Peyer's patch (tissue), 4 donors: ENCODE data around the gene MAP1B. TPM values are rescaled to one million over a fixed set of nuclear protein-coding genes. Genes with fewer than 3 reads are reported as not detected.
A peak's percentile ranks its signal among the peaks of the same experiment; 100 is the strongest.

Source experiments
- DNase-seq, 3 donors: peaks; one replicate each; pipeline ENCODE4 v3.0.0-alpha.2; 2017 to 2019
- H3K27ac ChIP-seq, 4 donors: fragments of 200-600 bp; sonication (generic); one replicate each; pipeline ENCODE4 v1.5.1; 2016 to 2019
- H3K27me3 ChIP-seq, 2 donors: fragments of 200-600 bp; sonication (generic); one replicate each; pipeline ENCODE4 v1.5.1; 2019
- H3K36me3 ChIP-seq, 3 donors: fragments of 200-600 bp; sonication (generic); one replicate each; pipeline ENCODE4 v1.5.1; 2016 to 2019
- H3K4me1 ChIP-seq, 4 donors: fragments of 200-600 bp; sonication (generic); one replicate each; pipeline ENCODE4 v1.5.1; 2016 to 2019
- H3K4me3 ChIP-seq, 4 donors: fragments of 200-600 bp; sonication (generic); 1 replicate in 3 of 4; 2 replicates in 1 of 4; pipeline ENCODE4 v1.5.1; 2016 to 2019; ENCODE audit warnings: mild to moderate bottlenecking in 1 of 4
- H3K9me3 ChIP-seq, 4 donors: fragments of 200-600 bp; sonication (generic); one replicate each; pipeline ENCODE4 v1.5.1; 2016 to 2019; ENCODE audit warnings: mild to moderate bottlenecking in 1 of 4
- POLR2A ChIP-seq, 2 donors: fragments of 450-650 bp; IDR thresholded peaks; one replicate each; pipeline ENCODE4 v1.5.1; 2017; ENCODE audit warnings: antibody characterized with exemption in 2 of 2, mild to moderate bottlenecking in 2 of 2, moderate library complexity in 2 of 2
- total RNA-seq, 4 donors: library from RNA; depleted of rRNA; stranded (reverse); fragments of >200 nt; gene quantifications; one replicate each; pipeline ENCODE4 v1.1.0, GENCODE V29; 2016
- TF ChIP-seq, protein P1 (sequence below), 6 experiments: fragments of 450-650 bp in 4 of 6; fragments of 200-600 bp in 2 of 6; sonication (generic) in 1 of 6; IDR thresholded peaks; one replicate each; pipeline ENCODE4 v1.5.1; 2017 to 2019; ENCODE audit warnings: antibody characterized with exemption in 6 of 6, mild to moderate bottlenecking in 3 of 6, moderate library complexity in 1 of 6

The MAP1B gene
- total RNA-seq, 4 donors from 2014 or later = 16.3 to 38.0 (median 25.7) TPM

DNA sequence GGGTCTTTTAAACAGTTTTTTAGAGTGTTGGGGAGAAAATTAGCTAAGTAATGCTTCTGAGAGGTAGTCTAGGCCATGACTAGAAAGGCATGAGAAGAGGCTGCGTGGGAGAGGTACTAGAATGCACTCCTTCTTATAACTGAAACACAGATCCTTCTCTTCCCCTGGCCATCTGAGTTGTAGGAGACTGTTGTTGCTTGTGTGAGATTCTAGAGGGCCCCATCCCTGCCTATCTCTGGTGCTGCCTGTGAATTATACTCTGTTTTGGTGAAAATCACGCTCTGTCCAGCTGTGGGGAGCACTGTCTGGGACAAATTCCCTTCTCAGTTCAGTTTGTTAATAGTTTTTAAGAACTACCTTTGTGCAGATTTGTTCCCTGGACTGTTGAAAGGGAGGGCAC lies 37.5 kb downstream of the MAP1B start:
- H3K27me3 ChIP-seq = no peaks in the 10 kb centered on the region
- no peak overlapping the region for H3K4me3 ChIP-seq
- H3K4me1 ChIP-seq = peaks cover 0 to 6% (median 0%) of the 10 kb centered on the region in 4 donors
- TF ChIP-seq, protein P1, sequence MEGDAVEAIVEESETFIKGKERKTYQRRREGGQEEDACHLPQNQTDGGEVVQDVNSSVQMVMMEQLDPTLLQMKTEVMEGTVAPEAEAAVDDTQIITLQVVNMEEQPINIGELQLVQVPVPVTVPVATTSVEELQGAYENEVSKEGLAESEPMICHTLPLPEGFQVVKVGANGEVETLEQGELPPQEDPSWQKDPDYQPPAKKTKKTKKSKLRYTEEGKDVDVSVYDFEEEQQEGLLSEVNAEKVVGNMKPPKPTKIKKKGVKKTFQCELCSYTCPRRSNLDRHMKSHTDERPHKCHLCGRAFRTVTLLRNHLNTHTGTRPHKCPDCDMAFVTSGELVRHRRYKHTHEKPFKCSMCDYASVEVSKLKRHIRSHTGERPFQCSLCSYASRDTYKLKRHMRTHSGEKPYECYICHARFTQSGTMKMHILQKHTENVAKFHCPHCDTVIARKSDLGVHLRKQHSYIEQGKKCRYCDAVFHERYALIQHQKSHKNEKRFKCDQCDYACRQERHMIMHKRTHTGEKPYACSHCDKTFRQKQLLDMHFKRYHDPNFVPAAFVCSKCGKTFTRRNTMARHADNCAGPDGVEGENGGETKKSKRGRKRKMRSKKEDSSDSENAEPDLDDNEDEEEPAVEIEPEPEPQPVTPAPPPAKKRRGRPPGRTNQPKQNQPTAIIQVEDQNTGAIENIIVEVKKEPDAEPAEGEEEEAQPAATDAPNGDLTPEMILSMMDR (IDR thresholded peaks at IDR 0.05) = no peak
- no peak for TF ChIP-seq POLR2A (IDR thresholded peaks at IDR 0.05)
- H3K27ac ChIP-seq = no peak overlapping the region
- H3K36me3 ChIP-seq = no peaks in the 10 kb centered on the region
- no peak for DNase-seq
- H3K9me3 ChIP-seq = no peaks in the 10 kb centered on the region

DNA sequence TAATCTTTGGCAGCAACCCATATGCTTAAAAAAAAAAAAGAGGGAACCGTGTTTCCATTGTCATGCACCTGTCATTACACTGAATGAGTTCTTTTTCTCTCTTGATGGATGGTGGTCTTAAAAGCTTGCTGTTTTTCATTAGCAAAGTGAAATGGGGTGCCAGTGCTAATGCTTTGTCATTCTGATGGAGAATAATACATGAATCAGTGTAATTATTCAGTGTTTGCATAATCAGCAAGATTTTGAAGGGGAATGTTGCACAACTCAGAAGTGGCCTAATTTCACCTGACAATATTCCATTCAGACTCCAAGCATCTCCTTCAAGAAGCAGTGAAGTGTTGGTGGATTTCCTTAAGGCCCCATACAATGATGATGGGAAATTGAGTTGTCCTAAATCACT lies 38.1 kb downstream of the MAP1B start:
- Histone ChIP-seq H3K27ac (no peak overlapping the region), H3K4me1 (peaks cover 0 to 8% (median 0%) of the 10 kb centered on the region in 4 donors)
- TF ChIP-seq, protein P1 (IDR thresholded peaks at IDR 0.05) = no peak
- TF ChIP-seq POLR2A (IDR thresholded peaks at IDR 0.05) = no peak

DNA sequence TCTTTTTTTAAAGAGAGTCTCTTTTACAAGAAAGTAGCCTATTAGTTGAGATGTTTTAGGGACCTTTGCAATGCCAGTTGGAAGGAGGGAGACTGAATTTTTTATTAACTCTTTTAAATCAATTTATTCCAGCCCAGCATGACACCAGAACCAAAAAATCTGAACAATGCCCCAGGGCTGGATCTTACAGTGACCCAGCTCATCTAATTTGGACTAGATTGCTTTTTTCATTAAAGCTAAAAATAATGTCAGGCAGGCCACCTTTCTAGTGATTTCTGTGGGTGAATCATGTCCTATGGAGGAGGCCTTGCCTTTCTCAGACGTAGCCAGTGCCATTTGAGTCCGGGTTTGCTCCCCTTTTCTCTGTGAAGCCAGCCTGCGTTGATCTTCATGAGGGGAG lies 38.8 kb downstream of the MAP1B start:
- H3K9me3 ChIP-seq = no peaks in the 10 kb centered on the region
- H3K36me3 ChIP-seq = no peaks in the 10 kb centered on the region
- DNase-seq = no peak
- TF ChIP-seq, protein P1 (IDR thresholded peaks at IDR 0.05) = no peak
- no peak for TF ChIP-seq POLR2A (IDR thresholded peaks at IDR 0.05)
- no peaks in the 10 kb centered on the region for H3K27me3 ChIP-seq
- H3K4me1 ChIP-seq = peaks cover 0 to 8% (median 0%) of the 10 kb centered on the region in 4 donors
- H3K4me3 ChIP-seq = no peak overlapping the region
- no peak overlapping the region for H3K27ac ChIP-seq

More for the DNA sequence above, 38.1 kb downstream of the MAP1B start:
- Histone ChIP-seq H3K4me3 (no peak overlapping the region), H3K36me3 (no peaks in the 10 kb centered on the region), H3K27me3 (no peaks in the 10 kb centered on the region), H3K9me3 (no peaks in the 10 kb centered on the region)
- DNase-seq = no peak

DNA sequence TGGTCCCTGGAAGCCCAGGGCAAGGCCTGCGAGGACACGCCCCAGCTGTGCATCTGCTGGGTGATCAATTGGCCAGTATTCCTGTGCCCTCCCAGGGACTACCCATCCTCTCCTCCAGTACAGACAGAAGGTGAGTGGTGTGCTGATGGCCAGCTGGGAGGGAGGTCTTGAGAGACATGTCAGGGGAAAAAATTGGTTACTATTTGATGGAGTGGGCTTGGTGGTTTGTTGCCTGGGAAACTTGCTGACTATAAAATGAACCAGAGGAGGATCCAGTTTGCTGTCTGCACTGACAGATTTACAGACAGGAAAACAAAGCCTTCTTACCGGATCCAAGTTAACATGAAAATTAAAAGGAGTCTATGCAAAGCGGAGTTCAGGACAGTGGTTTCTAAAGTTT lies 40.3 kb downstream of the MAP1B start:
- H3K4me3 ChIP-seq = no peak overlapping the region
- H3K4me1 ChIP-seq = peaks cover 0 to 5% (median 0%) of the 10 kb centered on the region in 4 donors
- H3K27ac ChIP-seq = no peak overlapping the region
- DNase-seq = no peak
- no peaks in the 10 kb centered on the region for H3K9me3 ChIP-seq
- no peaks in the 10 kb centered on the region for H3K36me3 ChIP-seq
- TF ChIP-seq POLR2A (IDR thresholded peaks at IDR 0.05) = no peak
- TF ChIP-seq, protein P1 (IDR thresholded peaks at IDR 0.05) = no peak
- no peaks in the 10 kb centered on the region for H3K27me3 ChIP-seq

DNA sequence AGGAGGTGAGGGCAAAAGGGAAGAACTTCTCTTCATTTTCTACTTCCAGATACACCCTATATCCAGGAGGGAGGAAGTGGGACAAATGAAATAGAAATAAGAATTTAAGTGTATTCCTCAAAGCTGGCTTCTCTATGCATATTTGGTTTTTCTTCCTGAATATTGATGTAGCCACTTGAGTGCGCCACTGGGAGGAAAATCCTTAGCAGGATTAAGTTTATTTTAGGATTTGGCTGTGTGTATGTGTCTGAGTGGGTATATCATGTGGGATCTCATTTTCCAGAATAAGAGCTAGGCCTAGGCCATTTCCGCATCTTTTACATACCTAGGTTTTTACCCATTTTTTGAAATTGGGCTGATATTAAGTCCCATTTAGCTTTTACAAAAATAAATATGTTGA lies 42.5 kb downstream of the MAP1B start:
- Histone ChIP-seq H3K4me3 (no peak overlapping the region), H3K27ac (peak overlapping the region in 1 of 4 donors; percentile 28), H3K27me3 (no peaks in the 10 kb centered on the region), H3K9me3 (no peaks in the 10 kb centered on the region), H3K36me3 (no peaks in the 10 kb centered on the region), H3K4me1 (peaks cover 0 to 7% (median 0%) of the 10 kb centered on the region in 4 donors)
- no peak for DNase-seq
- TF ChIP-seq POLR2A (IDR thresholded peaks at IDR 0.05) = no peak
- TF ChIP-seq, protein P1 (IDR thresholded peaks at IDR 0.05) = peak in 2 of 6 experiments; percentile 8 to 10

DNA sequence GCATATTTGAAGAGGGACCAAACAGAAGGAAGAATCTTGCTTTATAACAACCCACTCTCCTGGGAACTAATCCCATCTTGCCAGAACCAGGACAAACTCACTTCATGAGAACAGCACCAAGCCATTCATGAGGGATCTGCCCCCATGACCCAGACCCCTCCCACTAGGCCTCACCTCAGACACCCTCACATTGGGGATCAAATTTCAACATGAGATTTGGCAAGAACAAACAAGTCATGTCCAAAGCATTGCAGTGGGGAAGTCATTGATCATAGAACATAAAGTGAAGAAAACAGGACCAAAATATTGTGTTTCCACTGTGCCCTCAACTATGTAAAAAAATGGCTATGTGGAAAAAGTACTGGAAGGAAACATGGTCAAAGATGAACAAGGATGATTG lies 43.9 kb downstream of the MAP1B start:
- TF ChIP-seq, protein P1 (IDR thresholded peaks at IDR 0.05) = no peak
- no peak for TF ChIP-seq POLR2A (IDR thresholded peaks at IDR 0.05)
- Histone ChIP-seq H3K4me3 (no peak overlapping the region), H3K27me3 (no peaks in the 10 kb centered on the region), H3K36me3 (no peaks in the 10 kb centered on the region), H3K4me1 (peaks cover 0 to 9% (median 0%) of the 10 kb centered on the region in 4 donors), H3K9me3 (no peaks in the 10 kb centered on the region), H3K27ac (peak overlapping the region in 1 of 4 donors; percentile 70)
- no peak for DNase-seq
